ENCODE data around the gene ASB6.
"Not testable (repeated sequence)": the region's sequence is repeated elsewhere in the genome, so short reads cannot be mapped to it uniquely, and the experiment has no call there.

The ASB6 gene

DNA sequence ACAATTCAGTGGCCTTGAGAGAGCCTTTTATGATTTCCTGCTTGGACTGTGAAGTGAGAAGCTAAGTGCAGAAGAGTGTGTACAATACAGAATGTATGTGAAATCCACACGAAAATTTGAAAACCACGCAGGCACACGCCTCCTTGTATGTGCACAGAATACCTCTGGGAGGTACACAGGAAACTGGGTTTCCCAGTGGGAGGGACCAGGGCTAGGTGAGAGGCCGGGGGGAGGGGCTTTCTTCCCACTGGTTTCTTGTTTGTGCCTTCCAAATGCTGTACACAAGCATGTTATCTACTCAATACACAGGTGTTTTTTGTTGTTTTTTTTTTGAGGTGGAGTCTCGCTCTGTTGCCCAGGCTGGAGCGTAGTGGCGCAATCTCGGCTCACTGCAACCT is 37.2 kb downstream of the ASB6 start:
- DNase-seq: no peak

DNA sequence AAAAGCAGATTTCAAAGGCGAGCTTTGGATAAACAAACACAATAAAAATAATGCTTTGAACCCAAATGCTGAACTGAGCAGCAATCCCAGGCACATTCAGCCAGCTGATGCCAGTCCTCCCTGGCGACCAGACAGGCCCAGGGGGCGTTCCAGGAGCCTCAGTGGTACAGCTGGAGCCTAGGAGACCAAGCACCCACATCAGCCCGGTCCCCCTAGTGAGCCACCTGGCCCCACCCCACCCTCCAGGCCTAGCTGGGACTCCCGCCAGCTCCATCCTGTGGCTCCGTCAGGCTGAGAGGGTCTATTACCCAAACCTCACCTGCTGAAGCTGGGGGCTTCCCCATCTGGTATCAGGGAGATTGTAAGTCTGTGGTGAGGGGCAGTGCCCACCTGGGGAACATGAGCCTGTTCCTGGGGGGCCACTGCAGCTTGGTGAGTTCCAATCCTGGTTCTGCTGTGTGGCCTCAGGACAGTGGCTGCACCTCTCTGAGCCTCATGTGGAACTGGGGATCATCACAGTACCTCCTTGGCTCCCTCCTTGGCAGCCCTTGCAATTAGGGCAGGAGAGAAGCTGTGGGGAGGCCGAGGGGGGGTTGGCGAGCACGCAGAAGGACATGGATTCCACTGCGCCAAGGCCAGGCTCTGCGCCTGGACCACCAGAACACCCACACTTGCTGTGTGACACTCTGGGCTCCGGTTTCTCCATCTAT is 37.7 kb downstream of the ASB6 start:
- DNase-seq: no peak

DNA sequence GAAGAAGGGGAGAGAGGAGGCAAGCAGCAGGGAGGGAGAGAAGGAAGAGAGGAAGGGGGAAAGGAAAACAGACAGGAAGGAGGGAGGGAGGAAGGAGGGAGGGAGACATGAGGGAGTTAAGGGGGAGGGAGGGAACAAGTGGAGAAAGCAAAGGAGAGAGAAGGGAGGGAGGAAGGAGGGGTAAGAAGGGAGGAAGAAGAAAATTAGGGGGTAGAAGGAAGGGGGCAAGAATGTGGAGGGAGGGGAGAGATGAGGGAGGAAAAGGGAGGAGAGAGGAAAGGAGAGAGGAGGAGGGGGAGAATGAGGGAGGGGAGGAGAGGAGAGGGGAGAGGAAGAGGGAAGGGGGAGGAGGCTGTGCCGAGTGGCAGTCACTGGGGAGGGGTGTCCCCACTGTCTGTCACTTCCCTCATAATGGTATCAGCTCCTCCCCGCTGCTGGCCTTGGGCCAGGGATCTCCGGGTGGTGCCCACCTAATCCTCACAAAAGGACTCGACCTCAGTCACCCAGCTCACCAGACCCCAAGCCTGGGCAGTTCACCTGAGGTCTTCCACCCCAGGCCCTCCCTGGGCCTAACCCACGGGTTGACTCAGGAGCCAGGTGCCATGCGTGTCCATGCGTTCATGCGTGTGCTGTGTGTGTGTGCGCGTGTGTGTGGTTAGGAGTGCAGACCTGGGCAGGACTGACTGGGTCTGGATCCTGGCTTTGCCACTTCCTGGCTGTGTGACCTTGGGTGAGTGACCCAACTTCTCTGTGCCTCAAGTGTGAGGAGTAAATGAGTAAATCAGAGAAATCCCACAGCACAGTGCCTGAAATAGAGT is 39.1 kb downstream of the ASB6 start:
- no peak for DNase-seq

DNA sequence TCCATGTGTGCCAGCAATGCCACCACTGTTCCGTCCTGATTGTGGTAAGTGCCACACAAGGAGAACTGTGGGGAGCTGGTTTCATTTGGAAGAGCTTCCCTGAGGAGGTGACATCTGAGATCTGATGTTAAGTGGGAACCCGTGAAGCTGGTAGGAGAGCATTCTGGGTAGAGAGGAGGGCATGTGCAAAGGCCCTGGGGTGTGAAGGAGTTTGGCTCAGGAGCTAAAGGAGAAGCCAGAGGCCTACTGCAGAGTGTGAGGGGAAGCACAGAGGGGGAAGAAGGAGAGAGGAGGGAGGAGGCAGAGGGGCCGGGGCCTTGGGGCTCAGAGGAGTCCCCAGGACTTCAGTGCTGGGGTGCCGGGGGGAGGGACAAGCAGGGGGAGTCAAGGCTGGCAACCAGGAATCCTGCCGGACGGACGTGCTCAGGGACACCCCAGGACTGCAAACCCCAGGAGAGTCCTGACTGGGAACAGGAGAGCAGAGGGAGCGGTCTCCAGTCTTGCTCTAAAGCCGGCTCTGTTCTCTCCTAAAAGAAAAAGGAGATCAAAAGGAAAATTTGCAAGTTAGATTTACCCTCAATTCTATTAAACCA is 40.8 kb downstream of the ASB6 start:
- DNase-seq: no peak

DNA sequence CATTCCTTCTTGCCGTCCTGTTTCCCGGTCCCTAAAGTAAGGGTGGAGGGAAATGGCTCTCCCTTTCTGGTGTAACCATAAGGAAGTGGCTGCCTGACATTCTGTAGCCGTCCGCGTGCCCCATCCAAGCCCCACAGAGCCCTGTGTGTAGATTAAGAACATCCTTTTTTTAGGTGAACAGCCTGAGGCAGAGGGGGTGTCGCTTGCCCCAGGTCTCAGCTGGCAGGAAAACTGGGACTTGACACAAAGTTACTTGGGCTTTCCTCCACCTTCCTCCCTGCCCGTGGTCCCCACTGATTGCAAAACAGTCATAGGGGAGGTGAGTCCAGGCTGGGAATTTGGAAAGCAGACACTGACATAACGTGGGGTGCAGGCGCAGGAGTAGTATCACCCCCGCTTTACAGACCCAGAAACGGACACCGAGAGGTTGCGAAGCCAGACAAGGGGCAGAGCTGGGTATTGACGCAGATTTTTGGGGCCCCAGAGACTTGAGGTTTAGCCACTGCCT is 43.8 kb downstream of the ASB6 start:
- no peak for DNase-seq

DNA sequence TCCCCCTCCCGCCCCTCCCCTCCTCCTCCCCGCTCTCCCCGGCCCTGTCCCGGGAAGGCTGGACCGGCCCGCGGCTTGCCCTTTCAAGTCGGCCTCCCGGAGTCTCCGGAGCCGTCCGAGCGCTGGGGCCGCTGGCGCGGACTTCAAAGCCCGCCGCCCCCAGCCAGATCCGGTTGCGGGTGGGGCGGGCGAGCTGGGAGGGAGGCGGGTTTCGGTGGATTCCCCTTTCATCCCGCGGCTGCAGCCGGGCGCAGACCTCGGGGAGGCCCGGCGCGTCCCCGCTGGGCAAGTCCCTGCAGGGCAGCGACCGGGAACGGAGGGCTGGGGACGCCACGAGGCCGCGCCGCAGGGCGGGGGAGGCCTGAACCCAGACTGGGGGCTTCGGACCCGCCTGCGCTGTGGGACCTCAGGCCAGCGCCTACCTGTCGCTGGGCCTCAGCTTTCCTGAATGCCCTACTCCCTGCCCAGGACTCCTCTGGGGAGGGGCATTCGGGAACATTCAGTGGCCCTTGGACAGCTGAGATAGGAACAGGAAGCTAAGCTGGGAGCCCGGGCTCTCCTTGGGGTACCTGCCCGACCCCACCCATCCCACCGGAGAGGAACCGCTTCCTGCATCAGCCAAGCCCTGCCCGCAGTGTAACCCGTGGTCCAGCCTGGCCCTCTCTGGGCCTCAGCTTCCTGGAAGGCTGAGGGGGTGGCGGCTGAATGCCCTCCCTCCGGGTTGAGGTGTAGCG is 44.4 kb downstream of the ASB6 start:
- no peak for DNase-seq

DNA sequence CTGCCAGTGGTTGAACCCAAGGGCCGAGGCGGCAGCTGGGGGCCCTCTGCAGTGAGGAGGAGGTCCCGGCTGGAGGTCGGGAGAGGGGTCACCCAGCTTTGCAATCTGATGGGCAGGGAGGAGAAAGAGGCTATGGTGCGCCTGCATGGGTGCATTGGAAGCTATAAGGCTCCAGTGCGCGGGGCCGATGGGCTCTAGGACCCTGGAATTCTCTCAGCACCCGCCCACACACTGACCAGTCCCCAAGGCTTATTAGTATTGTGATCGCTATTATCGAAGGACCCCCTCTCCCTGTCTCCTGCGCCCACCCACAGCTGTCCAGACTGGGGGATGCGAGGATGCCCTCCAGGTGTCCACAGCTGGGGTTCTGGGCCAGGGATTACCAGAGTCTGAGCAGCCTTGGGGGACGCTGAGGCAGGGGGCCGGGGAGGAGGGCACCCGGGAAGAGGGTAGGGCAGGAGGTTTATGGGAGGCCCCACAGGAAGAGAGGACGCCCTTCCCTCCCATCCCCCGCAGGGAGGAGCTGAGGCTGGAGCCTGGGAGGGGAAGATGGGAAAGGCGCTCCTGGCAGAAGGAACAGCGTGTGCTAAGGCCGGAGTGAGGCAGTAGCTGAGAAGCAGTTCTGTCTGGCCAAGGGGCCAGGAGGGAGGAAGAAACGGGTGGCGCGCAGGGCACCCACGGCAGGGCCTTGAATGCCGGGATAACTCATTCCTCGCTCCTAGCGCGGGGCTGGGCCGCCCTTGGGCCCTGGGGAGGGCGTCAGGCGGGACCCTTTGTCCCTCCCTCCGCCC is 45.2 kb downstream of the ASB6 start:
- no peak for DNase-seq

- no peak for DNase-seq
Observed at GRCh38 chr9:129595903-129596540, 45.9 kb downstream of the ASB6 start.

GRCh38 chr9:129595311-129595741 is 46.6 kb downstream of the ASB6 start:
- DNase-seq: no peak

- DNase-seq: no peak
Observed at GRCh38 chr9:129594632-129595031, 47.3 kb downstream of the ASB6 start.

GRCh38 chr9:129592790-129593189 is 49.2 kb downstream of the ASB6 start:
- not testable (repeated sequence) for DNase-seq

GRCh38 chr9:129591916-129592315 is 50.0 kb downstream of the ASB6 start:
- DNase-seq: no peak

DNA sequence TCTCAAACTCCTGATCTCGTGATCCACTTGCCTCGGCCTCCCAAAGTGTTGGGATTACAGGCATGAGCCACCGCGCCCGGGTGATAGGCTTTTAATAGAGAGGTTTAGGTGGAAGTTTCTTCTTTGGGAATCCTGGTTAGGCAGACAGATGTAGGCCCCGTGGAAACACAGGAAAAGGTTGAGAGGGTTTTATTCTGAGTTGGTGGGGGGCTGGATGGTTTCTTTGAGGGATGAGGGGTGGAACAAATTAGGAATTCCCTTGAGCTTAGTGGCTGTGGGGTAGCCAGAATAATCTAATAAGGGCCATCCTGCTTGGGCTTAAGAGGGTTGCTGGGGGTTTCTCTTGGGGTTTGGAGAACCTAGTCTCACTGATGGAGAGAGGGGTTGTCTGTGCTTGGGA is 51.5 kb downstream of the ASB6 start:
- no peak for DNase-seq

- no peak for DNase-seq
Observed at GRCh38 chr9:129587487-129588262, 54.3 kb downstream of the ASB6 start.

DNA sequence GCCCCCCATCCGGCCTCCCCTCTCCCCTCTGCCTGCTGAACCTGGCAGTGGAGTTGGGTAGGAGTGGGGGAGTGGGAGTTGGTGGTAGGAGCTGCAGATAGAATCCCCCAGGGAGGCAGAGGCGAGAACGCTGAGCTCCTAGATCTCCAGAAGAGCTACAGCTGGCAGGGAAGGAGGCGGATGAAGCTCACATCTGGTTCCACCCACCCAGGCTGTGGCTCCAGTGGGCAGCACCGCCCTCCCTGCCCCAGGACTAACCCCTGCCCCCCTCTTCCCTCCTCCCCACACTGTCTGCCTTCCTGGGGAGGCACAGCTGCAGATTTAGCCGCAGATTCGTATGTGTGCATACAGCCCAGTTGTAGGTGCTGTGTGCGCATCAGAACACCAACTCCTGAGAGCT is 55.3 kb downstream of the ASB6 start:
- DNase-seq: no peak

DNA sequence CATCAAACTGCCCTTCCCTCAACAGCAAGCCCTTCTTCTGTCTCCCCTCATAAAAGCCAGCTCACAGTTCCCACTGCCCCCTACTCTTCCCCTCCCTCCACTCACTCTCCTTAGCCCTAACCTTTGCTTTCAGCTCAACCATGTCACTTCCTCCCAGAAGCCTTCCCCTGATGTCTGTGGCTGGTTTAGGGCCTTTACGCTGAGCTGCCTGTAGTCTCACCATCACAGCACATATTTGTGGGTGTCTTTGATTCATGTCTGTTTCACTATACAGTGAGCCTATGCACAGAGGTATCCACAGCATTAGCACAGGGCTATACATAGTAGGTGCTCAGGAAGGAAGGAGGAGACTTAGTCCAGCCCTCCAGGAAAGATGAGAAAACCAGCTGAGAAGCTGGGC is 55.7 kb downstream of the ASB6 start:
- no peak for DNase-seq

GRCh38 chr9:129585352-129585751 is 56.6 kb downstream of the ASB6 start:
- no peak for DNase-seq
